DND-41 (cell line): Measurements from ENCODE around the gene AAMDC.

ENCODE experiments used
- ATAC-seq: fragments of 200-7000 bp; cut with Tn5 transposase; 3 replicates; pipeline ENCODE4 v1.9.1; 2021; ENCODE audit warnings: low read depth; ENCODE audit not compliant: insufficient read depth
- DNase-seq: peaks from one replicate; pipeline ENCODE4 v3.0.0-alpha.2; 2020
- H2AFZ ChIP-seq: 2 replicates; pipeline ENCODE4 v1.6.0; 2012; ENCODE audit warnings: low read depth, low read length
- H3K27ac ChIP-seq: 2 replicates; pipeline ENCODE4 v1.5.1; 2012; ENCODE audit warnings: low read length, inconsistent platforms
- H3K27me3 ChIP-seq: fragments of 200-600 bp; sonication (generic); 2 replicates; pipeline ENCODE4 v1.6.0; 2012; ENCODE audit warnings: low read length, mild to moderate bottlenecking, inconsistent platforms; ENCODE audit not compliant: insufficient read depth, poor library complexity
- H3K36me3 ChIP-seq: 2 replicates; pipeline ENCODE4 v1.5.1; 2012; ENCODE audit warnings: low read length, inconsistent platforms; ENCODE audit not compliant: insufficient read depth
- H3K4me1 ChIP-seq: 2 replicates; pipeline ENCODE4 v1.5.1; 2012; ENCODE audit warnings: mild to moderate bottlenecking, low read length; ENCODE audit not compliant: insufficient read depth
- H3K4me2 ChIP-seq: 2 replicates; pipeline ENCODE4 v1.6.0; 2012; ENCODE audit warnings: mild to moderate bottlenecking, moderate library complexity, low read length, inconsistent platforms; ENCODE audit not compliant: insufficient read depth
- H3K4me3 ChIP-seq, 2 experiments: fragments of 200-600 bp in 1 of 2; shearing (Covaris generic) in 1 of 2; 2 replicates each; pipeline ENCODE4 v1.5.1; 2012 to 2016; ENCODE audit warnings: inconsistent platforms in 2 of 2, low read length in 2 of 2, mild to moderate bottlenecking in 2 of 2, low read depth in 1 of 2, moderate library complexity in 1 of 2
- H3K79me2 ChIP-seq: 2 replicates; pipeline ENCODE4 v1.6.0; 2012; ENCODE audit warnings: low read length, inconsistent platforms; ENCODE audit not compliant: insufficient read depth
- H3K9ac ChIP-seq: 2 replicates; pipeline ENCODE4 v1.6.0; 2012; ENCODE audit warnings: low read depth, mild to moderate bottlenecking, inconsistent platforms, low read length, moderate library complexity
- H3K9me3 ChIP-seq: 2 replicates; pipeline ENCODE4 v1.5.1; 2012; ENCODE audit warnings: low read length, moderate library complexity, mild to moderate bottlenecking, inconsistent platforms; ENCODE audit not compliant: insufficient read depth, severe bottlenecking
- H4K20me1 ChIP-seq: 2 replicates; pipeline ENCODE4 v1.6.0; 2012; ENCODE audit warnings: low read length; ENCODE audit not compliant: insufficient read depth
- CTCF ChIP-seq: IDR thresholded peaks from 2 replicates; pipeline ENCODE4 v1.5.1; 2012; ENCODE audit warnings: borderline replicate concordance, low read length, moderate library complexity, mild to moderate bottlenecking; ENCODE audit not compliant: poor library complexity, severe bottlenecking; ENCODE audit errors: extremely low read depth
- EZH2 ChIP-seq: IDR thresholded peaks from 3 replicates; pipeline ENCODE4 v1.6.1; 2012; ENCODE audit warnings: borderline replicate concordance, low read depth, mild to moderate bottlenecking, moderate library complexity, low read length, inconsistent platforms; ENCODE audit not compliant: severe bottlenecking

AAMDC gene

DNA sequence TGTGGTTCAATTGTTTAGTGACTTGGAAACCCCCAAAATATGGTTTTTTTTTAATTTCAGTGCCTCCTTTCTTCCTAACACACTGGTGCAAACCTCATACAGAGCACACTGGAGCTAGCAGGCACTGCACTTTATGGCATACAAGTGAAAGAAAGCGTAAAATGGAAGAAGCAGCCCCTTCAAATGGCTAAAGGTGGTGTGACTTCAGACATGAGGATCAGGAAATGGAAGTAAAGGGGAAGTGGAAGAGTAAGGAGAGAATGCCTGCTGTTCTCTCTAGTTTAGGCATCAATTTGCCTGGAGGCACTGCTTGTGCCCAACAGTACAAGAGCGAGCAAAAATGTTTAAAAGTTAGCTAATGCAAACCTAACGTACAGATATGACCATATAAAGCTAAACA lies 6.1 kb upstream of the AAMDC start:
- peaks cover 73% of the 10 kb centered on the region for H4K20me1 ChIP-seq

GRCh38 chr11:77815459-77815858 lies 5.5 kb upstream of the AAMDC start:
- DNase-seq (no peak), ATAC-seq (no peak)
- H3K27ac ChIP-seq, result no peak overlapping the region
- H3K27me3 ChIP-seq, result no peaks in the 10 kb centered on the region
- no peak overlapping the region for H3K9ac ChIP-seq
- H3K79me2 ChIP-seq, result peaks cover 100% of the 10 kb centered on the region
- TF ChIP-seq CTCF (no peak), EZH2 (no peak)
- H3K4me1 ChIP-seq, result peaks cover 27% of the 10 kb centered on the region
- H3K4me2 ChIP-seq, result no peak overlapping the region
- H3K4me3 ChIP-seq, result no peak overlapping the region
- H3K36me3 ChIP-seq, result peaks cover 32% of the 10 kb centered on the region
- peaks cover 68% of the 10 kb centered on the region for H4K20me1 ChIP-seq
- no peaks in the 10 kb centered on the region for H3K9me3 ChIP-seq
- H2AFZ ChIP-seq, result no peak overlapping the region

More for the DNA sequence above, 6.1 kb upstream of the AAMDC start:
- no peak for ATAC-seq
- Histone ChIP-seq H3K9me3 (no peaks in the 10 kb centered on the region), H3K27me3 (no peaks in the 10 kb centered on the region), H3K36me3 (peaks cover 27% of the 10 kb centered on the region), H3K9ac (no peak overlapping the region), H3K4me1 (peaks cover 27% of the 10 kb centered on the region), H3K4me3 (no peak overlapping the region), H2AFZ (no peak overlapping the region), H3K4me2 (no peak overlapping the region), H3K27ac (no peak overlapping the region), H3K79me2 (peaks cover 100% of the 10 kb centered on the region)
- TF ChIP-seq EZH2, result no peak
- TF ChIP-seq CTCF, result no peak
- no peak for DNase-seq

DNA sequence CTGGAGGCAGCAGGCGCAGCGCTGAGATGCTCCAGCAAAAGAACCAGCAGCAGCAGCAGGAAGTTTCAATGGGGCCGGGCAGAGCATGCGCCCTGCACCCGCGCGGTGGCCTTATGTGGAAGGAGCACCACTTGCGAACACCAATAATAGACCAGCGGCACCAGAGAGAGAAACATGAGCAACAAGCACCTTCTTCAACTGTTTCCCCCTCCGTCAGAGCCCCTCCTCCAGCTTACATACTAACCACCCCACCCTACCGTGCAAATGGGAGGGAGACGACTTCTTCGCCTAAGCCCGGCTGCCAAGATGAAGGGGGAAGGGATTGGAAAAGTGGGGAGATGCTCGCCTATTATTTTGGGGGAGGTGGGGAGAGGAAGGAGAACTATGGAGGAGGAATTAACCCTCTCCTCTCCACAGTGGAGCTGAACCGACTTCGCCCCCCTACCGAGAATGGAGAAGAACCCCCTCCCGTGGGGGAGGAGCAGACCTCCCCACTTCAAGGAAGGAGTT lies 1.5 kb upstream of the AAMDC start:
- peaks cover 41% of the 10 kb centered on the region for H4K20me1 ChIP-seq
- peak overlapping the region; percentile 99 for H3K4me2 ChIP-seq
- DNase-seq, result peak; percentile 91
- peak overlapping the region; percentile 92 for H2AFZ ChIP-seq
- H3K79me2 ChIP-seq, result peaks cover 71% of the 10 kb centered on the region
- H3K27me3 ChIP-seq, result no peaks in the 10 kb centered on the region
- H3K27ac ChIP-seq, result peak overlapping the region; percentile 86
- H3K4me1 ChIP-seq, result peaks cover 38% of the 10 kb centered on the region
- peaks cover 8% of the 10 kb centered on the region for H3K36me3 ChIP-seq
- no peaks in the 10 kb centered on the region for H3K9me3 ChIP-seq
- H3K9ac ChIP-seq, result peak overlapping the region; percentile 98
- ATAC-seq, result peak; percentile 74
- TF ChIP-seq EZH2 (no peak), CTCF (no peak)
- peak overlapping the region; percentile 92 to 98 for H3K4me3 ChIP-seq
